ENCODE data around the gene ATP6V1A.

ATP6V1A gene

GRCh38 chr3:113741086-113741485, 5.7 kb upstream of the ATP6V1A start:
- Histone ChIP-seq H3K27ac (replicated peaks) (no peak overlapping the region), H3K27me3 (ENCODE audit: insufficient read depth, poor library complexity, severe bottlenecking) (no peaks in the 10 kb centered on the region), H3K4me3 (replicated peaks; ENCODE audit: insufficient read depth, low read length) (no peak overlapping the region)
- DNase-seq (ENCODE audit: low read depth in 1 of 2, low spot score in 1 of 2), result no peak
- TF ChIP-seq REST (IDR thresholded peaks at IDR 0.05; ENCODE audit: insufficient replicate concordance, low read depth) (no peak), GABPA (IDR thresholded peaks at IDR 0.05; ENCODE audit: low read depth) (no peak), POLR2AphosphoS5 (IDR thresholded peaks at IDR 0.05; ENCODE audit: low read depth) (no peak), SPI1 (IDR thresholded peaks at IDR 0.05; ENCODE audit: borderline replicate concordance, low read depth) (no peak), CTCF (IDR thresholded peaks at IDR 0.05; ENCODE audit: insufficient read depth, low read length) (no peak)

GRCh38 chr3:113741620-113742019, 5.2 kb upstream of the ATP6V1A start:
- Histone ChIP-seq H3K27ac (replicated peaks) (no peak overlapping the region), H3K4me3 (replicated peaks; ENCODE audit: insufficient read depth, low read length) (no peak overlapping the region), H3K27me3 (ENCODE audit: insufficient read depth, poor library complexity, severe bottlenecking) (no peaks in the 10 kb centered on the region)
- TF ChIP-seq CTCF (IDR thresholded peaks at IDR 0.05; ENCODE audit: insufficient read depth, low read length) (no peak), GABPA (IDR thresholded peaks at IDR 0.05; ENCODE audit: low read depth) (no peak), POLR2AphosphoS5 (IDR thresholded peaks at IDR 0.05; ENCODE audit: low read depth) (no peak), SPI1 (IDR thresholded peaks at IDR 0.05; ENCODE audit: borderline replicate concordance, low read depth) (no peak), REST (IDR thresholded peaks at IDR 0.05; ENCODE audit: insufficient replicate concordance, low read depth) (no peak)
- no peak for DNase-seq (ENCODE audit: low read depth in 1 of 2, low spot score in 1 of 2)

- Histone ChIP-seq H3K27me3 (ENCODE audit: insufficient read depth, poor library complexity, severe bottlenecking) (no peaks in the 10 kb centered on the region), H3K4me3 (replicated peaks; ENCODE audit: insufficient read depth, low read length) (no peak overlapping the region; the same call in 1 of the 2 replicates), H3K27ac (replicated peaks) (peak overlapping the region; percentile 16; the same call in 1 of the 2 replicates)
- no peak for TF ChIP-seq SPI1 (IDR thresholded peaks at IDR 0.05; ENCODE audit: borderline replicate concordance, low read depth)
- no peak for TF ChIP-seq CTCF (IDR thresholded peaks at IDR 0.05; ENCODE audit: insufficient read depth, low read length)
- no peak for TF ChIP-seq POLR2AphosphoS5 (IDR thresholded peaks at IDR 0.05; ENCODE audit: low read depth)
- no peak for TF ChIP-seq GABPA (IDR thresholded peaks at IDR 0.05; ENCODE audit: low read depth)
- no peak for TF ChIP-seq REST (IDR thresholded peaks at IDR 0.05; ENCODE audit: insufficient replicate concordance, low read depth)
- DNase-seq (ENCODE audit: low read depth in 1 of 2, low spot score in 1 of 2), result no peak
These were observed 3.7 kb upstream of the ATP6V1A start for GRCh38 chr3:113743006-113743630.

All from HL-60 (cell line).